ENCODE data around the gene C2orf78.

Gene C2orf78

GRCh38 chr2:73839653-73840411 is 55.8 kb downstream of the C2orf78 start:
- DNase-seq (ENCODE audit: low read depth), result no peak

- no peak for DNase-seq (ENCODE audit: low read depth)
Measured at GRCh38 chr2:73841912-73842738, 58.1 kb downstream of the C2orf78 start.

- no peak for DNase-seq (ENCODE audit: low read depth)
Measured at GRCh38 chr2:73842739-73843019, 58.7 kb downstream of the C2orf78 start.

GRCh38 chr2:73844087-73844486 is 60.1 kb downstream of the C2orf78 start:
- DNase-seq (ENCODE audit: low read depth), result no peak

GRCh38 chr2:73850009-73850408 is 66.0 kb downstream of the C2orf78 start:
- DNase-seq (ENCODE audit: low read depth), result no peak

GRCh38 chr2:73851274-73851673 is 67.3 kb downstream of the C2orf78 start:
- no peak for DNase-seq (ENCODE audit: low read depth)

- DNase-seq (ENCODE audit: low read depth), result no peak
Measured at GRCh38 chr2:73852020-73852419, 68.0 kb downstream of the C2orf78 start.

- DNase-seq (ENCODE audit: low read depth), result no peak
Measured at GRCh38 chr2:73855526-73855925, 71.5 kb downstream of the C2orf78 start.

- DNase-seq (ENCODE audit: low read depth), result no peak
Measured at GRCh38 chr2:73856214-73856613, 72.2 kb downstream of the C2orf78 start.

GRCh38 chr2:73859721-73860586 is 76.0 kb downstream of the C2orf78 start:
- DNase-seq (ENCODE audit: low read depth), result no peak

- no peak for DNase-seq (ENCODE audit: low read depth)
Measured at GRCh38 chr2:73862987-73863386, 79.0 kb downstream of the C2orf78 start.

Data from stimulated activated CD8-positive, alpha-beta memory T cell treated with anti-CD3 and anti-CD28 coated beads, Interleukin-12 subunit alpha, Interleukin-12 subunit beta, amount 100 ng/mL, for 1 hour (primary cell).